Measurements from ENCODE around the gene ME3.

DNA sequence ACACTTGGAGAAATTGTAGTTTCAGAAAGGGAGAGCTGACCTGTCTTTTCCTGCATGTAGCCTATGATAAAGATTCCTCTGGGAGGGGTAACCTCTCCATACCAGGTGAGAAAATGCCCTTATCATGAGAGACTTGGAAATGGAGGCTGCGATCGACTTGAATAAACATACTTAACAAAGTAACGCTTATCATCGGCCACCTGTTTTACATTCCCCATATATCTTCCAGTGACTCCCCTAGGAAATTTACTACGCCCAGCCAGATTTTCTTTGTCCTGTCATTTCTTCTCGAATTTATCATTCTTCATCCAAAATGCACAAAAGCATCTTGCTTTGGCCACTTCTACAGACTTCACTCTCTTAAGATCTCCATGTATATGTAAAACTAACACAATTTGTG, 154.2 kb downstream of the ME3 start:
- TF ChIP-seq, protein P1, sequence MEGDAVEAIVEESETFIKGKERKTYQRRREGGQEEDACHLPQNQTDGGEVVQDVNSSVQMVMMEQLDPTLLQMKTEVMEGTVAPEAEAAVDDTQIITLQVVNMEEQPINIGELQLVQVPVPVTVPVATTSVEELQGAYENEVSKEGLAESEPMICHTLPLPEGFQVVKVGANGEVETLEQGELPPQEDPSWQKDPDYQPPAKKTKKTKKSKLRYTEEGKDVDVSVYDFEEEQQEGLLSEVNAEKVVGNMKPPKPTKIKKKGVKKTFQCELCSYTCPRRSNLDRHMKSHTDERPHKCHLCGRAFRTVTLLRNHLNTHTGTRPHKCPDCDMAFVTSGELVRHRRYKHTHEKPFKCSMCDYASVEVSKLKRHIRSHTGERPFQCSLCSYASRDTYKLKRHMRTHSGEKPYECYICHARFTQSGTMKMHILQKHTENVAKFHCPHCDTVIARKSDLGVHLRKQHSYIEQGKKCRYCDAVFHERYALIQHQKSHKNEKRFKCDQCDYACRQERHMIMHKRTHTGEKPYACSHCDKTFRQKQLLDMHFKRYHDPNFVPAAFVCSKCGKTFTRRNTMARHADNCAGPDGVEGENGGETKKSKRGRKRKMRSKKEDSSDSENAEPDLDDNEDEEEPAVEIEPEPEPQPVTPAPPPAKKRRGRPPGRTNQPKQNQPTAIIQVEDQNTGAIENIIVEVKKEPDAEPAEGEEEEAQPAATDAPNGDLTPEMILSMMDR (IDR thresholded peaks at IDR 0.05), result no peak
- TF ChIP-seq POLR2A (IDR thresholded peaks at IDR 0.05), result no peak

Data from right lobe of liver (tissue), 4 donors.